GM12891 (cell line): ENCODE data around the gene STK35.

Source experiments
- PAX5 ChIP-seq: IDR thresholded peaks from 2 replicates; pipeline ENCODE4 v1.6.1; 2011; ENCODE audit warnings: low read length, moderate library complexity, mild to moderate bottlenecking; ENCODE audit not compliant: insufficient read depth, severe bottlenecking
- POLR2A ChIP-seq: IDR thresholded peaks from 2 replicates; pipeline ENCODE4 v1.6.1; 2011; ENCODE audit warnings: low read depth, low read length, control low read depth
- POLR2AphosphoS5 ChIP-seq: IDR thresholded peaks from 2 replicates; pipeline ENCODE4 v1.6.1; 2011; ENCODE audit warnings: low read depth, low read length, control low read depth
- TAF1 ChIP-seq: IDR thresholded peaks from 2 replicates; pipeline ENCODE4 v1.6.1; 2011; ENCODE audit warnings: low read depth, low read length, control low read depth

DNA sequence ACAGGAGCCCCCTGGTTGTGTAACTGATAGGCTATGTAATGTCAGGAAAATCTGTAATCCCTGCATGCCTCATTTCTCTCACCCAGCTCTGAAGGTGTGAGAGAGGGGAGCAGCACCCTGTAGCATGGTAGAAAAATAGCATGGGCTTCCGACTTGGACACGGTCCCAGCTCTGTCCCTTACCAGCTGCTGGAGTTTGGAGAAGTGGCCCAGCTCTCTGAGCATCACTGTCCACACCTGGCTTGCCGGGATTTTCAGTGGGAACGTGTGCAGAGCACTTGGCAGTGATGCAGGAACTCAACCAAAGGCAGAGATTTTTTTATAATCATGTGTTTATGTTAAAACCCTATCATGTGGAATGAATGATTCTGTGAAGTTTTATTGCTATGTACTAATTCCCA lies 34.6 kb downstream of the STK35 start:
- TF ChIP-seq POLR2A (no peak), TAF1 (no peak), POLR2AphosphoS5 (no peak), PAX5 (no peak)
